GM21619 (cell line): ENCODE measurements around the gene TMPRSS9.
"Not testable (repeated sequence)": the region's sequence is repeated elsewhere in the genome, so short reads cannot be mapped to it uniquely, and the experiment has no call there.

ENCODE experiments used
- ATAC-seq: cut with Tn5 transposase; IDR thresholded peaks from one replicate; pipeline ENCODE4 v1.9.1; 2021; ENCODE audit not compliant: unreplicated experiment

The TMPRSS9 gene

GRCh38 chr19:2454962-2455850, 95.1 kb downstream of the TMPRSS9 start:
- no peak for ATAC-seq

- no peak for ATAC-seq
Observed at GRCh38 chr19:2455851-2456570, 95.9 kb downstream of the TMPRSS9 start.

- ATAC-seq, result no peak
Observed at GRCh38 chr19:2457394-2458037, 97.5 kb downstream of the TMPRSS9 start.

GRCh38 chr19:2458054-2458453, 98.0 kb downstream of the TMPRSS9 start:
- ATAC-seq, result no peak

- ATAC-seq, result not testable (repeated sequence)
Observed at GRCh38 chr19:2458776-2459175, 98.7 kb downstream of the TMPRSS9 start.

GRCh38 chr19:2460245-2460644, 100.2 kb downstream of the TMPRSS9 start:
- no peak for ATAC-seq

GRCh38 chr19:2461751-2462634, 101.9 kb downstream of the TMPRSS9 start:
- no peak for ATAC-seq

- ATAC-seq, result no peak
Observed at GRCh38 chr19:2462635-2463421, 102.8 kb downstream of the TMPRSS9 start.

- ATAC-seq, result not testable (repeated sequence)
Observed at GRCh38 chr19:2463694-2464093, 103.6 kb downstream of the TMPRSS9 start.

- ATAC-seq, result no peak
Observed at GRCh38 chr19:2464389-2464788, 104.3 kb downstream of the TMPRSS9 start.

- ATAC-seq, result no peak
Observed at GRCh38 chr19:2468596-2468995, 108.5 kb downstream of the TMPRSS9 start.

GRCh38 chr19:2469102-2469914, 109.2 kb downstream of the TMPRSS9 start:
- ATAC-seq, result no peak

- ATAC-seq, result not testable (repeated sequence)
Observed at GRCh38 chr19:2469915-2470200, 109.8 kb downstream of the TMPRSS9 start.

GRCh38 chr19:2474232-2475017, 114.4 kb downstream of the TMPRSS9 start:
- ATAC-seq, result peak; percentile 25

- ATAC-seq, result peak; percentile 4
Observed at GRCh38 chr19:2475018-2475701, 115.1 kb downstream of the TMPRSS9 start.
